Osteoblast (primary cell): Measurements from ENCODE around the gene SLC18A3. TPM values are rescaled to one million over a fixed set of nuclear protein-coding genes. Genes with fewer than 3 reads are reported as not detected.

Experiments used
- DNase-seq: peaks from one replicate; pipeline ENCODE4 v3.0.0; 2011; ENCODE audit warnings: low spot score, mixed read lengths; ENCODE audit not compliant: insufficient read length; ENCODE audit errors: missing footprints
- H2AFZ ChIP-seq: 2 replicates; pipeline ENCODE4 v1.6.0; 2011; ENCODE audit warnings: mild to moderate bottlenecking, low read length
- H3K27ac ChIP-seq: 2 replicates; pipeline ENCODE4 v1.5.1; 2011; ENCODE audit warnings: mild to moderate bottlenecking, low read depth, low read length, moderate library complexity
- H3K27me3 ChIP-seq: 2 replicates; pipeline ENCODE4 v1.6.0; 2012; ENCODE audit warnings: mild to moderate bottlenecking, control low read depth, inconsistent platforms, low read length, moderate library complexity; ENCODE audit not compliant: insufficient read depth
- H3K36me3 ChIP-seq: 2 replicates; pipeline ENCODE4 v1.5.1; 2011; ENCODE audit warnings: mild to moderate bottlenecking, low read length, control low read depth, moderate library complexity; ENCODE audit not compliant: insufficient read depth
- H3K4me1 ChIP-seq: 2 replicates; pipeline ENCODE4 v1.5.1; 2011; ENCODE audit warnings: mild to moderate bottlenecking, low read length, control low read depth, moderate library complexity; ENCODE audit not compliant: insufficient read depth
- H3K4me2 ChIP-seq: 2 replicates; pipeline ENCODE4 v1.6.0; 2011; ENCODE audit warnings: mild to moderate bottlenecking, low read length; ENCODE audit not compliant: insufficient read depth
- H3K4me3 ChIP-seq: fragments of 200-600 bp; sonication (generic); 3 replicates; pipeline ENCODE4 v1.5.1; 2012; ENCODE audit warnings: mild to moderate bottlenecking, low read length, inconsistent platforms; ENCODE audit not compliant: insufficient read depth
- H3K79me2 ChIP-seq: 2 replicates; pipeline ENCODE4 v1.6.0; 2012; ENCODE audit warnings: mild to moderate bottlenecking, low read length, control low read depth, inconsistent platforms; ENCODE audit not compliant: insufficient read depth
- H3K9me3 ChIP-seq: 2 replicates; pipeline ENCODE4 v1.5.1; 2011; ENCODE audit warnings: low read depth, low read length, control low read depth
- H4K20me1 ChIP-seq: 2 replicates; pipeline ENCODE4 v1.6.0; 2012; ENCODE audit warnings: mild to moderate bottlenecking, low read length, control low read depth; ENCODE audit not compliant: insufficient read depth
- CTCF ChIP-seq: IDR thresholded peaks from 2 replicates; pipeline ENCODE4 v1.5.1; 2011; ENCODE audit warnings: mild to moderate bottlenecking, low read depth, low read length, moderate library complexity; ENCODE audit errors: extremely low read depth
- total RNA-seq: library from RNA; depleted of rRNA; stranded (reverse); fragments of >200 nt; gene quantifications from 2 replicates; pipeline ENCODE4 v1.2.3, GENCODE V29; 2012

SLC18A3 gene
- total RNA-seq, 1 donor, result not detected

DNA sequence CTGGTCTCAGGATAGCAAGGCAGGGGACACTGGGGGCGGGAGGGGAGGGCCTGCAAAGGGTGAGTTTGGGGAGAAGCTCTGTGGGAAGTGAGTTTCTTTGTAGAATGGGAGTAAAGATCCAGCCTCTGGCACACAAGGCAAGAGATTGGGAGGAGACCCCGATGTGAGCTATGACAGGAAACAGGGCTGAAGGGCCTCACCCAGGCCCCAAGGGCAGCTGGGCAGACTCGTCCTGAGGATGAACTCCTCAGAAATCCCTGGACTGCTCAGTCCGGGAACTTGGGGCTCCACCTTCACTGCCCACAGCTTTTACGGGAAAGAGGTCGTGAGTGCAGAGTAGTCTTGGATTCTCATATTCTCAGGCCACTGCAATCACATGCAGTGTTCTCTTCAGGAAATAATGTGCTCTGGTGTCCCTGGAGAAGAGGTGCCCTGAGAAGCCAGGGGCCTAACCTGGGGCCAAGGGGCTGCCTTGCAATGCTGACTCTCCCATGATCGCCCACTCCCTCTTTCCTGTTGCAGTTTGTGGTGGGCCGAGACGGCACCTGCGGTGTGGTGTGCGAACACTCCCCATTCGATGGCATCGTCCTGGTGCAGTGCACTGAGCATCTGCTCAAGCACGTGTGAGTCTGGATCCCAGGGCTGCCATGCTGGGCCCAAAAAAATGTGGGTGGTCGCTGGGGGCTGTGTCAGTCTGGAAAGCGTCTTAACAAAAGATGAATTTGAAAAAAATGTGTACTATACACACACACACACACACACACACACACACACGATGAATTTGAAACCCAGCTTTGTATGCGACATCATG is 38.1 kb downstream of the SLC18A3 start:
- Histone ChIP-seq H2AFZ (no peak overlapping the region), H3K4me1 (no peaks in the 10 kb centered on the region), H3K4me2 (no peak overlapping the region), H3K27ac (no peak overlapping the region), H4K20me1 (no peaks in the 10 kb centered on the region), H3K79me2 (no peaks in the 10 kb centered on the region), H3K27me3 (peaks cover 4% of the 10 kb centered on the region), H3K9me3 (no peaks in the 10 kb centered on the region), H3K36me3 (no peaks in the 10 kb centered on the region), H3K4me3 (no peak overlapping the region)
- no peak for TF ChIP-seq CTCF
- DNase-seq, result no peak

- no peaks in the 10 kb centered on the region for H3K79me2 ChIP-seq
- no peaks in the 10 kb centered on the region for H4K20me1 ChIP-seq
- H3K27ac ChIP-seq, result no peak overlapping the region
- no peaks in the 10 kb centered on the region for H3K36me3 ChIP-seq
- no peaks in the 10 kb centered on the region for H3K9me3 ChIP-seq
- peaks cover 15% of the 10 kb centered on the region for H3K27me3 ChIP-seq
- H3K4me2 ChIP-seq, result no peak overlapping the region
- no peak overlapping the region for H3K4me3 ChIP-seq
- no peak for TF ChIP-seq CTCF
- no peaks in the 10 kb centered on the region for H3K4me1 ChIP-seq
- DNase-seq, result no peak
- no peak overlapping the region for H2AFZ ChIP-seq
Observed at GRCh38 chr10:49649294-49649693, 39.2 kb downstream of the SLC18A3 start.

DNA sequence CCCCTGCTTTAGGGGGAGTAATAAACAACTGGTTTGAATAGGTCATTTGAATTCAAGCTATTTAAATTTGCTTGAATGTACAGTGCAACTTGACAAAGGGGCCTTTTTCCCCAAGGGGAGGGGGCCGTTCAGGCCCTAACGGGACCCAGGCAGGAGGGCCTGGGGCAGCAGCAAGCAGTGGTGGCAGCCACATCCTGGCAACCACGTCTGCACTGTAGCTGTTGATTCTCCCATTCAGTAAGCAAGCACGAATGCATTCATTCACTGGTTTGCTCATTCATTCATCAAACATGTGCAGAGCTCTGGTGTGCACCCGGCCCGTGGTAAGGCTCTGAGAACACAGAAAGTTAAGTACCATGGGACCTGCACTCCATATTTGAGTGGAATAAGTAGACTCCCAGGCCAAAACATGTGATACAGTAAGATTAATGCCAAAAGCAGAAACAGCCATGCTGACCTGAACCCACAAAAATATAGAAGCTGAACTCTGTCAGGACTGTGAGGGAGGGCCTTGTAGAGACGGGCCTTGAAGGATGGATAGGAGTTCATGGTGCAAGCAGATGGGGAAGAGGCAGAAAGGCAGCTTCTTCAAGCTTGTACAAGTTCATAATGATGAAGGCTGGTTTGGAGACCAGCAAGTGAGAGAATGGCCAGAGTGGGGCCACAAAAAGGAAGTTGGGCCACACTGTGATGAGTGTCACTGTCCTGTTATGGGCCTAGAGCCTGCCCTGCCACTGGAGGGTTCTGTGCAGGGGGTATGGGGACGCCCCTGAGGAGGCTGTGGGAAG is 40.0 kb downstream of the SLC18A3 start:
- Histone ChIP-seq H4K20me1 (no peaks in the 10 kb centered on the region), H3K4me2 (no peak overlapping the region), H3K4me3 (no peak overlapping the region), H3K79me2 (no peaks in the 10 kb centered on the region), H3K27me3 (peaks cover 21% of the 10 kb centered on the region), H3K27ac (no peak overlapping the region), H3K9me3 (no peaks in the 10 kb centered on the region), H3K4me1 (no peaks in the 10 kb centered on the region), H3K36me3 (no peaks in the 10 kb centered on the region), H2AFZ (no peak overlapping the region)
- no peak for TF ChIP-seq CTCF
- no peak for DNase-seq

GRCh38 chr10:49650724-49651034 is 40.6 kb downstream of the SLC18A3 start:
- Histone ChIP-seq H3K27ac (no peak overlapping the region), H3K4me3 (no peak overlapping the region), H4K20me1 (no peaks in the 10 kb centered on the region), H3K27me3 (peaks cover 24% of the 10 kb centered on the region), H3K4me1 (no peaks in the 10 kb centered on the region), H3K9me3 (no peaks in the 10 kb centered on the region), H2AFZ (no peak overlapping the region), H3K36me3 (no peaks in the 10 kb centered on the region), H3K79me2 (no peaks in the 10 kb centered on the region), H3K4me2 (no peak overlapping the region)
- DNase-seq, result no peak
- TF ChIP-seq CTCF, result no peak
